ENCODE measurements around the gene LMAN1L. TPM values are rescaled to one million over a fixed set of nuclear protein-coding genes. Genes with fewer than 3 reads are reported as not detected.

Gene LMAN1L
- total RNA-seq, 1 experiment from 2014 or later = not detected

GRCh38 chr15:74782259-74783071 lies 30.2 kb upstream of the LMAN1L start (continued):
- no peak for TF ChIP-seq ZNF281 (CRISPR knock-in tag; IDR thresholded peaks at IDR 0.05)

- ATAC-seq (no peak; the same call in 1 of the 2 replicates), DNase-seq (ENCODE audit: low spot score) (no peak)
- POLR2A ChIA-PET = interaction anchor here (0.5 to 1.0 kb wide), 3 partner anchors 10 to 103 kb away, joined by 4 to 7 read pairs (median 5); no protein-coding TSS in a partner anchor
- no peaks in the 10 kb centered on the region for H3K9me3 Mint-ChIP-seq
- peaks cover 44% of the 10 kb centered on the region for H3K4me1 Mint-ChIP-seq
- H3K27ac Mint-ChIP-seq = no peak overlapping the region
- peak overlapping the region; percentile 82 for H3K4me3 Mint-ChIP-seq
- no peaks in the 10 kb centered on the region for H3K36me3 Mint-ChIP-seq
- TF ChIP-seq NR3C1 (CRISPR knock-in tag; conservative IDR thresholded peaks at IDR 0.05; ENCODE audit: low read depth) (no peak), ZNF532 (CRISPR knock-in tag; IDR thresholded peaks at IDR 0.05; ENCODE audit: borderline replicate concordance) (no peak), MAX (CRISPR knock-in tag; IDR thresholded peaks at IDR 0.05) (peak; percentile 59; the same call in 1 of the 2 replicates), FOXK1 (CRISPR knock-in tag; IDR thresholded peaks at IDR 0.05) (no peak), ARID4B (CRISPR knock-in tag; IDR thresholded peaks at IDR 0.05; ENCODE audit: borderline replicate concordance) (no peak), ZNF423 (CRISPR knock-in tag; IDR thresholded peaks at IDR 0.05) (no peak), RORB (CRISPR knock-in tag; IDR thresholded peaks at IDR 0.05) (no peak), ETV6 (CRISPR knock-in tag; IDR thresholded peaks at IDR 0.05) (0 out of 2 replicates have a peak, but pooled peaks have one; percentile 35), NFATC4 (CRISPR knock-in tag; IDR thresholded peaks at IDR 0.05) (no peak), NR1H2 (CRISPR knock-in tag; IDR thresholded peaks at IDR 0.05) (no peak), SOX15 (CRISPR knock-in tag; IDR thresholded peaks at IDR 0.05) (no peak), STAT6 (CRISPR knock-in tag; conservative IDR thresholded peaks at IDR 0.05; ENCODE audit: low read depth) (no peak), ELF4 (CRISPR knock-in tag; IDR thresholded peaks at IDR 0.05; ENCODE audit: low read depth) (no peak), OVOL2 (CRISPR knock-in tag; IDR thresholded peaks at IDR 0.05; ENCODE audit: borderline replicate concordance) (no peak), CREM (CRISPR knock-in tag; IDR thresholded peaks at IDR 0.05) (no peak)
- CTCF ChIA-PET = interaction anchor here (0.9 to 14.8 kb wide), 12 partner anchors 9 to 167 kb away, joined by 3 to 360 read pairs (median 5); partner anchors contain the start of genes CPLX3, FAM219B and ULK3
- peaks cover 26% of the 10 kb centered on the region for H3K27me3 Mint-ChIP-seq (ENCODE audit: low read depth)
Measured at GRCh38 chr15:74783072-74783807, 29.4 kb upstream of the LMAN1L start.
